OCI-LY7 (cell line): ENCODE data around the gene MRPL49. TPM values are rescaled to one million over a fixed set of nuclear protein-coding genes. Genes with fewer than 3 reads are reported as not detected.

Source experiments
- BruUV-seq: library from RNA; stranded (reverse); fragments of 400-500 nt; replicated peaks from 2 replicates; lab custom pipeline; 2021; lab: Mats Ljungman, UMichigan
- CTCF ChIA-PET: fragments of 300-600 bp; sonication (Branson Sonifier 250); formaldehyde crosslinking; loops from one replicate; lab custom pipeline; 2022; ENCODE audit warnings: antibody characterized with exemption; ENCODE audit not compliant: unreplicated experiment; lab: Charles Lee
- POLR2A ChIA-PET: fragments of 300-600 bp; sonication (Branson Sonifier 250); formaldehyde crosslinking; loops from one replicate; lab custom pipeline; 2022; ENCODE audit warnings: antibody characterized with exemption; lab: Charles Lee
- DNase-seq: peaks from one replicate; pipeline ENCODE4 v3.0.0-alpha.2; 2015; ENCODE audit warnings: low spot score
- H2AFZ ChIP-seq: fragments of 200-600 bp; sonication (generic), shearing (Covaris generic); 2 replicates; pipeline ENCODE4 v1.6.1; 2014; ENCODE audit warnings: mild to moderate bottlenecking, antibody characterized with exemption, low read length, moderate library complexity
- H3K27ac ChIP-seq: fragments of 200-600 bp; sonication (generic); 2 replicates; pipeline ENCODE4 v1.5.1; 2014; ENCODE audit warnings: mixed run types, low read depth, mild to moderate bottlenecking, moderate library complexity, low read length, inconsistent platforms; ENCODE audit not compliant: poor library complexity, severe bottlenecking
- H3K36me3 ChIP-seq: fragments of 200-600 bp; sonication (generic); 2 replicates; pipeline ENCODE4 v1.6.1; 2014; ENCODE audit warnings: mild to moderate bottlenecking, antibody characterized with exemption, low read length, moderate library complexity, mixed read lengths; ENCODE audit not compliant: insufficient read depth
- H3K4me1 ChIP-seq: fragments of 200-600 bp; sonication (generic); 2 replicates; pipeline ENCODE4 v1.5.1; 2014; ENCODE audit warnings: mild to moderate bottlenecking, low read length; ENCODE audit not compliant: insufficient read depth, poor library complexity, severe bottlenecking
- H3K4me2 ChIP-seq: fragments of 200-600 bp; sonication (generic); 2 replicates; pipeline ENCODE4 v1.6.1; 2014; ENCODE audit warnings: mild to moderate bottlenecking, low read length
- H3K4me3 ChIP-seq: fragments of 200-600 bp; sonication (generic); 2 replicates; pipeline ENCODE4 v1.5.1; 2014; ENCODE audit warnings: mild to moderate bottlenecking, low read depth, low read length; ENCODE audit not compliant: poor library complexity, severe bottlenecking
- H3K79me2 ChIP-seq: fragments of 200-600 bp; sonication (generic); 2 replicates; pipeline ENCODE4 v1.6.1; 2016; ENCODE audit warnings: low read depth, mild to moderate bottlenecking, low read length, moderate library complexity, mixed read lengths; ENCODE audit not compliant: insufficient read depth
- H3K9me2 ChIP-seq: fragments of 200-600 bp; sonication (generic); 2 replicates; pipeline ENCODE4 v1.6.1; 2016; ENCODE audit warnings: mild to moderate bottlenecking, low read length, mixed read lengths; ENCODE audit not compliant: insufficient read depth
- H3K9me3 ChIP-seq: fragments of 200-600 bp; sonication (generic); 2 replicates; pipeline ENCODE4 v1.6.1; 2014; ENCODE audit warnings: mild to moderate bottlenecking, mixed run types, low read length, mixed read lengths
- H4K20me1 ChIP-seq: fragments of 200-600 bp; sonication (generic); 2 replicates; pipeline ENCODE4 v1.6.1; 2014; ENCODE audit warnings: mild to moderate bottlenecking, antibody characterized with exemption, low read length, moderate library complexity, mixed read lengths; ENCODE audit not compliant: insufficient read depth
- EZH2phosphoT487 ChIP-seq: fragments of 200-600 bp; sonication (generic); IDR thresholded peaks from 2 replicates; pipeline ENCODE4 v1.6.1; 2018; ENCODE audit warnings: low read depth, borderline replicate concordance, mild to moderate bottlenecking, mixed run types, antibody characterized with exemption, low read length, moderate library complexity, mixed read lengths
- intact Hi-C: fragments of 100-400 bp; cut with micrococcal nuclease; formaldehyde crosslinking; loops from one replicate; pipeline ENCODE4 v1.10.0; 2022; ENCODE audit not compliant: unreplicated experiment
- total RNA-seq, 2 experiments: library from RNA; depleted of rRNA in 1 of 2; stranded (reverse); fragments of >200 nt in 1 of 2; shearing (Covaris generic) in 1 of 2; gene quantifications; 2 replicates each; pipeline ENCODE4 v1.2.3, GENCODE V29; 2014 to 2022
- TF ChIP-seq, protein P1 (sequence below): fragments of 200-600 bp; sonication (generic); conservative IDR thresholded peaks from 2 replicates; pipeline ENCODE4 v1.5.1; 2014; ENCODE audit warnings: mild to moderate bottlenecking, antibody characterized with exemption, low read length, moderate library complexity, mixed read lengths

MRPL49 gene
- total RNA-seq, 2 experiments from 2014 or later = 65.2 to 81.6 TPM

DNA sequence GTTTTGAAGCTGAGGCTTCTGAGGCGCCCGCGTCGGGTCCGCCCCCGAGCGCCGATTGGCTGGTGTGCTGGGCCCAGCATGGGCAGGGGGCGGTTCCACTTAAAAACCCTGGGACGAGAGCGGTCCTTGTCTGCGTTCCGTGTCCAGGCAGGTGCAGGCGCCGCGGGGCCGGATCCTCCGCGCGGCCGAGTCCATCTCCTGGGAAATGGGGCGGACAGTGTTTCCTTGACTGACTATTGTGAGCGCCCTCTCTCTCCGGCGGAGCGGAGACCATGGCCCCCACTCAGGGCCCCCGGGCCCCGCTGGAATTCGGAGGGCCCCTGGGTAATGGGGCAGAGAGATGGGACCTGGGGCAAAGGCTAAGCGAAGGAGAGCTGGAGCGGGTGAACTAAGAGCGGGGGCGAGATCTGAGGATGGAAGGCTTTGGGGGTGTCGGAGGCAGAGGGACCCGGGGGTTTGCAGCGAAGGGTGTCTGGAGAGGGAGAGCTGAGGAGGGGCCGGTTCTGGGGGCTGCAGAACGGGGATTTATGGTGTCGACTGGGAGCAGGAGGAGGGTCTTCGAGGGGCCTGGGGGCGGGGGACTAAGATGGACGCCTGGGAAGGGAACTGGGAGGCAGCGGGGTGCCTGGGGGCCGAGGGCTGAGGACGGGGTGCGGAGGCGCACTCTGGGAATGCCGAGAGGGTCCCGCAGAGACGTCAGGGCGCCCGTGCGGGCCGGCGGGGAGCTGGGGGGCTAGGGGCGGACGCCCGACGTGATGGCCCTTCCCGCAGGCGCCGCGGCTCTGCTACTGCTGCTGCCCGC, 10.2 kb upstream of the MRPL49 start, which contains the start of gene TM7SF2:
TSS of gene TM7SF2 (plus strand) at position 129 of the 802 bp plus-strand sequence. CDS start at position 273, 144 bp downstream.
- Histone ChIP-seq H3K27ac (peak within 1 kb of the TSS; percentile 73), H3K9me2 (no peaks in the 10 kb centered on the region), H3K4me1 (peaks cover 55% of the 10 kb centered on the region), H3K9me3 (no peaks in the 10 kb centered on the region), H3K4me3 (peak within 1 kb of the TSS; percentile 69), H3K79me2 (peaks cover 11% of the 10 kb centered on the region), H4K20me1 (peaks cover 8% of the 10 kb centered on the region; the same call in 1 of the 2 replicates), H3K36me3 (peaks cover 47% of the 10 kb centered on the region), H3K4me2 (peak within 1 kb of the TSS; percentile 91), H2AFZ (peak within 1 kb of the TSS; percentile 49; the same call in 1 of the 2 replicates)
- ChIA-PET POLR2A (interaction anchor here (1.0 to 2.2 kb wide), 5 partner anchors 13 to 386 kb away, joined by 3 to 14 read pairs (median 4); no protein-coding TSS in a partner anchor), CTCF (interaction anchor here (0.9 to 1.7 kb wide), 3 partner anchors 10 to 261 kb away, joined by 3 to 4 read pairs (median 4); partner anchors contain the start of gene FAU)
- intact Hi-C loops = loop anchor here (1.0 to 10.0 kb wide), 4 partner anchors 99 to 337 kb away; partner anchors contain the start of genes CDC42EP2 and SF1
- DNase-seq = peak; percentile 97
- TF ChIP-seq, protein P1, sequence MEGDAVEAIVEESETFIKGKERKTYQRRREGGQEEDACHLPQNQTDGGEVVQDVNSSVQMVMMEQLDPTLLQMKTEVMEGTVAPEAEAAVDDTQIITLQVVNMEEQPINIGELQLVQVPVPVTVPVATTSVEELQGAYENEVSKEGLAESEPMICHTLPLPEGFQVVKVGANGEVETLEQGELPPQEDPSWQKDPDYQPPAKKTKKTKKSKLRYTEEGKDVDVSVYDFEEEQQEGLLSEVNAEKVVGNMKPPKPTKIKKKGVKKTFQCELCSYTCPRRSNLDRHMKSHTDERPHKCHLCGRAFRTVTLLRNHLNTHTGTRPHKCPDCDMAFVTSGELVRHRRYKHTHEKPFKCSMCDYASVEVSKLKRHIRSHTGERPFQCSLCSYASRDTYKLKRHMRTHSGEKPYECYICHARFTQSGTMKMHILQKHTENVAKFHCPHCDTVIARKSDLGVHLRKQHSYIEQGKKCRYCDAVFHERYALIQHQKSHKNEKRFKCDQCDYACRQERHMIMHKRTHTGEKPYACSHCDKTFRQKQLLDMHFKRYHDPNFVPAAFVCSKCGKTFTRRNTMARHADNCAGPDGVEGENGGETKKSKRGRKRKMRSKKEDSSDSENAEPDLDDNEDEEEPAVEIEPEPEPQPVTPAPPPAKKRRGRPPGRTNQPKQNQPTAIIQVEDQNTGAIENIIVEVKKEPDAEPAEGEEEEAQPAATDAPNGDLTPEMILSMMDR = no peak
- TF ChIP-seq EZH2phosphoT487 = no peak
- BruUV-seq = no TSS peak

DNA sequence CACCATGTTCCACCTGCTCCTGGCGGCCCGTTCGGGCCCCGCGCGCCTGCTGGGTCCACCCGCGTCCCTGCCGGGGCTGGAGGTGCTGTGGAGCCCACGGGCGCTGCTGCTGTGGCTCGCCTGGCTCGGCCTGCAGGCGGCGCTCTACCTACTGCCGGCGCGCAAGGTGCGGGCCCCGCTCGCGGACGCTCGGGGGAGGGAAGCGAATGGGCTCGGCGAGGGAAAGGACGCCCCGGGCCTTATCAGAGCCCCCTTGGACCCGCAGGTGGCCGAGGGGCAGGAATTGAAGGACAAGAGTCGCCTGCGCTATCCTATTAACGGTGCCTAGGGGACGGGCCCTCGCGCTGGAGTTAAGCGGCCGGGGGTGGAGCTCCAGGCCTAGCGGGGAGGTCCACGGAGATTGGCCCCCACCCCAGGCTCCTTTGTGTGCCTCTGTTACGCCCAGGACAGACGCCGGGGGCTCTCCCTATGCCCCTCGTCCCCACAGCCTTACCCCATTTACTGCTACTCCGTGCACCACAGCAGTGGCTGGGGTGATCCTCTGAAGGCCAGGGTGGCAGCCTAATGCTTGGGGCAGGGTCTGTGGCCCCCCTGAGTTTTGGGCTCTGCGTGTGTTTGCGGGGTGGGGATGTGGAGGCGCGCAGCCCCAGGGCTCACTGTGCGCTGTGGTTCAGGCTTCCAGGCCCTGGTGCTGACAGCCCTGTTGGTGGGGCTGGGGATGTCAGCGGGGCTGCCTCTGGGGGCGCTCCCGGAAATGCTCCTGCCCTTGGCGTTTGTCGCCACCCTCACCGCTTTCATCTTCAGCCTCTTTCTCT, 9.4 kb upstream of the MRPL49 start:
- Histone ChIP-seq H3K36me3 (peaks cover 49% of the 10 kb centered on the region), H4K20me1 (peaks cover 8% of the 10 kb centered on the region; the same call in 1 of the 2 replicates), H2AFZ (peak overlapping the region; percentile 49; the same call in 1 of the 2 replicates), H3K9me2 (no peaks in the 10 kb centered on the region), H3K9me3 (no peaks in the 10 kb centered on the region), H3K4me2 (peak overlapping the region; percentile 91), H3K27ac (peak overlapping the region; percentile 73), H3K79me2 (peaks cover 13% of the 10 kb centered on the region), H3K4me1 (peaks cover 55% of the 10 kb centered on the region), H3K4me3 (peak overlapping the region; percentile 69)
- peak; percentile 80 for DNase-seq
- intact Hi-C loops = loop anchor here (10.0 kb wide), 1 partner anchor 338 kb away; the partner anchor contains the start of gene SF1
- BruUV-seq = no TSS peak
- ChIA-PET CTCF (interaction anchor here (0.9 to 1.7 kb wide), 2 partner anchors 9 to 261 kb away, joined by 3 to 4 read pairs; partner anchors contain the start of gene FAU), POLR2A (interaction anchor here (1.0 to 2.1 kb wide), 4 partner anchors 19 to 385 kb away, joined by 3 to 10 read pairs (median 4); no protein-coding TSS in a partner anchor)
- no peak for TF ChIP-seq EZH2phosphoT487
- TF ChIP-seq, protein P1 = peak; percentile 90
